GM23338 (cell line): Measurements from ENCODE around the gene VSTM2B. TPM values are rescaled to one million over a fixed set of nuclear protein-coding genes. Genes with fewer than 3 reads are reported as not detected.

Experiments
- ATAC-seq: fragments of 200-7000 bp; cut with Tn5 transposase; 3 replicates; pipeline ENCODE4 v1.9.1; 2020
- DNase-seq: peaks from one replicate; pipeline ENCODE4 v3.0.0-alpha.2; 2015; ENCODE audit warnings: low spot score
- H2AFZ ChIP-seq: fragments of 200-600 bp; sonication (generic); 2 replicates; pipeline ENCODE4 v1.8.0; 2016; ENCODE audit warnings: antibody characterized with exemption, mild to moderate bottlenecking, moderate library complexity
- H3F3A ChIP-seq: fragments of 200-600 bp; sonication (generic); replicated peaks from 2 replicates; pipeline ENCODE4 v1.8.0; 2017; ENCODE audit warnings: antibody characterized with exemption, mixed run types, low read depth
- H3K27ac ChIP-seq: fragments of 200-600 bp; sonication (generic); 2 replicates; pipeline ENCODE4 v1.6.1; 2016; ENCODE audit warnings: low read depth
- H3K27me3 ChIP-seq: fragments of 200-600 bp; sonication (generic); 2 replicates; pipeline ENCODE4 v1.8.0; 2016; ENCODE audit warnings: mild to moderate bottlenecking, mixed run types, moderate library complexity; ENCODE audit not compliant: insufficient read depth
- H3K36me3 ChIP-seq: fragments of 200-600 bp; sonication (generic); 2 replicates; pipeline ENCODE4 v1.8.0; 2016; ENCODE audit warnings: mild to moderate bottlenecking; ENCODE audit not compliant: insufficient read depth
- H3K4me1 ChIP-seq: fragments of 200-600 bp; sonication (generic); 2 replicates; pipeline ENCODE4 v1.8.0; 2016; ENCODE audit warnings: mild to moderate bottlenecking, moderate library complexity; ENCODE audit not compliant: insufficient read depth
- H3K4me2 ChIP-seq: fragments of 200-600 bp; sonication (generic); 2 replicates; pipeline ENCODE4 v1.7.1; 2017; ENCODE audit warnings: mixed run types
- H3K4me3 ChIP-seq: fragments of 200-600 bp; sonication (generic); 2 replicates; pipeline ENCODE4 v1.6.1; 2016; ENCODE audit warnings: mixed run types
- H3K79me2 ChIP-seq: fragments of 200-600 bp; sonication (generic); replicated peaks from 2 replicates; pipeline ENCODE4 v1.8.0; 2017; ENCODE audit warnings: mild to moderate bottlenecking; ENCODE audit not compliant: insufficient read depth
- H3K9me2 ChIP-seq: fragments of 200-600 bp; sonication (generic); 2 replicates; pipeline ENCODE4 v1.8.0; 2017; ENCODE audit not compliant: insufficient read depth
- H4K20me1 ChIP-seq: fragments of 200-600 bp; sonication (generic); replicated peaks from 2 replicates; pipeline ENCODE4 v1.8.0; 2017; ENCODE audit warnings: mild to moderate bottlenecking; ENCODE audit not compliant: insufficient read depth
- H3K27ac Mint-ChIP-seq: 2 replicates; pipeline ENCODE4 v1.8.0; 2020; ENCODE audit warnings: inconsistent platforms, mild to moderate bottlenecking, moderate library complexity, mixed read lengths
- H3K27me3 Mint-ChIP-seq: 3 replicates; pipeline ENCODE4 v1.8.0; 2022; ENCODE audit warnings: low read depth, mild to moderate bottlenecking, moderate library complexity, mixed read lengths, inconsistent platforms; ENCODE audit not compliant: insufficient read depth, poor library complexity
- H3K36me3 Mint-ChIP-seq: 3 replicates; pipeline ENCODE4 v1.8.0; 2021; ENCODE audit warnings: low read depth, mild to moderate bottlenecking, inconsistent platforms, moderate library complexity, mixed read lengths
- H3K4me1 Mint-ChIP-seq: 3 replicates; pipeline ENCODE4 v1.8.0; 2020; ENCODE audit warnings: mild to moderate bottlenecking, inconsistent platforms, mixed read lengths
- H3K4me3 Mint-ChIP-seq: 3 replicates; pipeline ENCODE4 v1.8.0; 2021; ENCODE audit warnings: moderate library complexity, mild to moderate bottlenecking, inconsistent platforms, mixed read lengths
- H3K9me3 Mint-ChIP-seq: 3 replicates; pipeline ENCODE4 v1.8.0; 2020; ENCODE audit warnings: moderate library complexity, mild to moderate bottlenecking, inconsistent platforms, mixed read lengths
- CREB1 ChIP-seq: fragments of 250-450 bp; sonication (Bioruptor Pico); IDR thresholded peaks from 2 replicates; pipeline ENCODE4 v1.5.0; 2020; ENCODE audit warnings: low read depth, mild to moderate bottlenecking, moderate library complexity
- EZH2 ChIP-seq: fragments of 200-600 bp; sonication (generic); IDR thresholded peaks from one replicate; pipeline ENCODE4 v1.8.0; 2017; ENCODE audit warnings: antibody characterized with exemption, mild to moderate bottlenecking, low read depth; ENCODE audit not compliant: unreplicated experiment
- EZH2phosphoT487 ChIP-seq: fragments of 200-600 bp; sonication (generic); IDR thresholded peaks from one replicate; pipeline ENCODE4 v1.8.1; 2018; ENCODE audit warnings: antibody characterized with exemption; ENCODE audit not compliant: unreplicated experiment
- JUNB ChIP-seq: IDR thresholded peaks from one replicate; pipeline ENCODE4 v1.6.1; 2016; ENCODE audit warnings: antibody characterized with exemption; ENCODE audit not compliant: unreplicated experiment
- NANOG ChIP-seq: IDR thresholded peaks from 2 replicates; pipeline ENCODE4 v1.6.1; 2016; ENCODE audit warnings: antibody characterized with exemption, borderline replicate concordance
- POLR2AphosphoS5 ChIP-seq: IDR thresholded peaks from 2 replicates; pipeline ENCODE4 v1.6.1; 2016; ENCODE audit warnings: antibody characterized with exemption, low read depth
- STAT1 ChIP-seq: IDR thresholded peaks from one replicate; pipeline ENCODE4 v1.6.1; 2016; ENCODE audit warnings: antibody characterized with exemption; ENCODE audit not compliant: unreplicated experiment
- ZNF114 ChIP-seq: fragments of 250-450 bp; sonication (Bioruptor Pico); IDR thresholded peaks from 2 replicates; pipeline ENCODE4 v1.5.0; 2020; ENCODE audit warnings: mild to moderate bottlenecking, moderate library complexity
- ZNF331 ChIP-seq: fragments of 250-450 bp; sonication (Bioruptor Pico); IDR thresholded peaks from 2 replicates; pipeline ENCODE4 v1.5.0; 2020; ENCODE audit warnings: low read depth, mild to moderate bottlenecking, moderate library complexity
- polyA plus RNA-seq: library from polyadenylated mRNA; unstranded; fragments of >200 nt; fragmentation: Nextera tagmentation; extraction: Ambion mirVana; gene quantifications from 2 replicates; pipeline ENCODE4 v1.2.1, GENCODE V29; 2016
- total RNA-seq: library from RNA; depleted of rRNA; stranded (reverse); fragments of >200 nt; shearing (Covaris generic); gene quantifications from 2 replicates; pipeline ENCODE4 v1.2.3, GENCODE V29; 2014
- TF ChIP-seq, protein P1 (sequence below): IDR thresholded peaks from one replicate; pipeline ENCODE4 v1.6.1; 2018; ENCODE audit warnings: antibody characterized with exemption; ENCODE audit not compliant: unreplicated experiment
- TF ChIP-seq, protein P2 (sequence below): fragments of 250-450 bp; sonication (Bioruptor Pico); IDR thresholded peaks from 2 replicates; pipeline ENCODE4 v1.5.0; 2020; ENCODE audit warnings: mild to moderate bottlenecking, moderate library complexity
- TF ChIP-seq, protein P3 (sequence below), 2 experiments: fragments of 200-600 bp in 1 of 2; sonication (generic) in 1 of 2; conservative IDR thresholded peaks; 2 replicates each; pipeline versions ENCODE4 v1.5.1 to v1.6.1; 2016 to 2017; ENCODE audit warnings: antibody characterized with exemption in 2 of 2, low read depth in 2 of 2, mild to moderate bottlenecking in 2 of 2, moderate library complexity in 1 of 2
- TF ChIP-seq, protein P4 (sequence below): IDR thresholded peaks from 2 replicates; pipeline ENCODE4 v1.6.1; 2016; ENCODE audit warnings: antibody characterized with exemption

VSTM2B gene
- total and polyA plus RNA-seq, 2 experiments from 2014 or later: 1.2 to 1.8 TPM

DNA sequence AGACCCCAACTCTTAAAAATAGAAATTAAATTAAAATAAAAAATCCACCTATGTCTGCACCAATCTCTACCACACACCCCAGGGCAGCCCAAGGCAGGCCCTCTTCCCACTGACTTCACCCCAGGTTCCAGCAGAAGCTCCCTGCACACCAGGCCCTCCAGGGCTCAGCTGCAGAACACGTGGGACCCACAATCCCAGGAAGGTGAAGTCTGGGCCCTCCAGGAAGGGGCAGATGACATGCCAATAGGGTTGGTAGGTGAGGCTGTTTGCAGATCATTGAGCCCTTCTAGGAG lies 19.2 kb upstream of the VSTM2B start:
- ATAC-seq: no peak
- Mint-ChIP-seq H3K36me3 (peaks cover 2% of the 10 kb centered on the region; the same call in 1 of the 3 replicates), H3K4me3 (no peak overlapping the region), H3K9me3 (no peaks in the 10 kb centered on the region; the same call in 1 of the 3 replicates), H3K4me1 (peaks cover 9% of the 10 kb centered on the region), H3K27ac (no peak overlapping the region), H3K27me3 (peaks cover 3% of the 10 kb centered on the region)
- H3K9me2 ChIP-seq: no peaks in the 10 kb centered on the region
- no peaks in the 10 kb centered on the region for H3F3A ChIP-seq
- no peaks in the 10 kb centered on the region for H3K36me3 ChIP-seq
- H4K20me1 ChIP-seq: no peaks in the 10 kb centered on the region
- no peak for DNase-seq
- TF ChIP-seq EZH2 (no peak), POLR2AphosphoS5 (no peak), NANOG (no peak), JUNB (no peak), ZNF331 (no peak), CREB1 (no peak), EZH2phosphoT487 (no peak), STAT1 (no peak), ZNF114 (CRISPR knock-in tag) (no peak)
- TF ChIP-seq, protein P1, sequence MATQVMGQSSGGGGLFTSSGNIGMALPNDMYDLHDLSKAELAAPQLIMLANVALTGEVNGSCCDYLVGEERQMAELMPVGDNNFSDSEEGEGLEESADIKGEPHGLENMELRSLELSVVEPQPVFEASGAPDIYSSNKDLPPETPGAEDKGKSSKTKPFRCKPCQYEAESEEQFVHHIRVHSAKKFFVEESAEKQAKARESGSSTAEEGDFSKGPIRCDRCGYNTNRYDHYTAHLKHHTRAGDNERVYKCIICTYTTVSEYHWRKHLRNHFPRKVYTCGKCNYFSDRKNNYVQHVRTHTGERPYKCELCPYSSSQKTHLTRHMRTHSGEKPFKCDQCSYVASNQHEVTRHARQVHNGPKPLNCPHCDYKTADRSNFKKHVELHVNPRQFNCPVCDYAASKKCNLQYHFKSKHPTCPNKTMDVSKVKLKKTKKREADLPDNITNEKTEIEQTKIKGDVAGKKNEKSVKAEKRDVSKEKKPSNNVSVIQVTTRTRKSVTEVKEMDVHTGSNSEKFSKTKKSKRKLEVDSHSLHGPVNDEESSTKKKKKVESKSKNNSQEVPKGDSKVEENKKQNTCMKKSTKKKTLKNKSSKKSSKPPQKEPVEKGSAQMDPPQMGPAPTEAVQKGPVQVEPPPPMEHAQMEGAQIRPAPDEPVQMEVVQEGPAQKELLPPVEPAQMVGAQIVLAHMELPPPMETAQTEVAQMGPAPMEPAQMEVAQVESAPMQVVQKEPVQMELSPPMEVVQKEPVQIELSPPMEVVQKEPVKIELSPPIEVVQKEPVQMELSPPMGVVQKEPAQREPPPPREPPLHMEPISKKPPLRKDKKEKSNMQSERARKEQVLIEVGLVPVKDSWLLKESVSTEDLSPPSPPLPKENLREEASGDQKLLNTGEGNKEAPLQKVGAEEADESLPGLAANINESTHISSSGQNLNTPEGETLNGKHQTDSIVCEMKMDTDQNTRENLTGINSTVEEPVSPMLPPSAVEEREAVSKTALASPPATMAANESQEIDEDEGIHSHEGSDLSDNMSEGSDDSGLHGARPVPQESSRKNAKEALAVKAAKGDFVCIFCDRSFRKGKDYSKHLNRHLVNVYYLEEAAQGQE: no peak
- TF ChIP-seq, protein P2, sequence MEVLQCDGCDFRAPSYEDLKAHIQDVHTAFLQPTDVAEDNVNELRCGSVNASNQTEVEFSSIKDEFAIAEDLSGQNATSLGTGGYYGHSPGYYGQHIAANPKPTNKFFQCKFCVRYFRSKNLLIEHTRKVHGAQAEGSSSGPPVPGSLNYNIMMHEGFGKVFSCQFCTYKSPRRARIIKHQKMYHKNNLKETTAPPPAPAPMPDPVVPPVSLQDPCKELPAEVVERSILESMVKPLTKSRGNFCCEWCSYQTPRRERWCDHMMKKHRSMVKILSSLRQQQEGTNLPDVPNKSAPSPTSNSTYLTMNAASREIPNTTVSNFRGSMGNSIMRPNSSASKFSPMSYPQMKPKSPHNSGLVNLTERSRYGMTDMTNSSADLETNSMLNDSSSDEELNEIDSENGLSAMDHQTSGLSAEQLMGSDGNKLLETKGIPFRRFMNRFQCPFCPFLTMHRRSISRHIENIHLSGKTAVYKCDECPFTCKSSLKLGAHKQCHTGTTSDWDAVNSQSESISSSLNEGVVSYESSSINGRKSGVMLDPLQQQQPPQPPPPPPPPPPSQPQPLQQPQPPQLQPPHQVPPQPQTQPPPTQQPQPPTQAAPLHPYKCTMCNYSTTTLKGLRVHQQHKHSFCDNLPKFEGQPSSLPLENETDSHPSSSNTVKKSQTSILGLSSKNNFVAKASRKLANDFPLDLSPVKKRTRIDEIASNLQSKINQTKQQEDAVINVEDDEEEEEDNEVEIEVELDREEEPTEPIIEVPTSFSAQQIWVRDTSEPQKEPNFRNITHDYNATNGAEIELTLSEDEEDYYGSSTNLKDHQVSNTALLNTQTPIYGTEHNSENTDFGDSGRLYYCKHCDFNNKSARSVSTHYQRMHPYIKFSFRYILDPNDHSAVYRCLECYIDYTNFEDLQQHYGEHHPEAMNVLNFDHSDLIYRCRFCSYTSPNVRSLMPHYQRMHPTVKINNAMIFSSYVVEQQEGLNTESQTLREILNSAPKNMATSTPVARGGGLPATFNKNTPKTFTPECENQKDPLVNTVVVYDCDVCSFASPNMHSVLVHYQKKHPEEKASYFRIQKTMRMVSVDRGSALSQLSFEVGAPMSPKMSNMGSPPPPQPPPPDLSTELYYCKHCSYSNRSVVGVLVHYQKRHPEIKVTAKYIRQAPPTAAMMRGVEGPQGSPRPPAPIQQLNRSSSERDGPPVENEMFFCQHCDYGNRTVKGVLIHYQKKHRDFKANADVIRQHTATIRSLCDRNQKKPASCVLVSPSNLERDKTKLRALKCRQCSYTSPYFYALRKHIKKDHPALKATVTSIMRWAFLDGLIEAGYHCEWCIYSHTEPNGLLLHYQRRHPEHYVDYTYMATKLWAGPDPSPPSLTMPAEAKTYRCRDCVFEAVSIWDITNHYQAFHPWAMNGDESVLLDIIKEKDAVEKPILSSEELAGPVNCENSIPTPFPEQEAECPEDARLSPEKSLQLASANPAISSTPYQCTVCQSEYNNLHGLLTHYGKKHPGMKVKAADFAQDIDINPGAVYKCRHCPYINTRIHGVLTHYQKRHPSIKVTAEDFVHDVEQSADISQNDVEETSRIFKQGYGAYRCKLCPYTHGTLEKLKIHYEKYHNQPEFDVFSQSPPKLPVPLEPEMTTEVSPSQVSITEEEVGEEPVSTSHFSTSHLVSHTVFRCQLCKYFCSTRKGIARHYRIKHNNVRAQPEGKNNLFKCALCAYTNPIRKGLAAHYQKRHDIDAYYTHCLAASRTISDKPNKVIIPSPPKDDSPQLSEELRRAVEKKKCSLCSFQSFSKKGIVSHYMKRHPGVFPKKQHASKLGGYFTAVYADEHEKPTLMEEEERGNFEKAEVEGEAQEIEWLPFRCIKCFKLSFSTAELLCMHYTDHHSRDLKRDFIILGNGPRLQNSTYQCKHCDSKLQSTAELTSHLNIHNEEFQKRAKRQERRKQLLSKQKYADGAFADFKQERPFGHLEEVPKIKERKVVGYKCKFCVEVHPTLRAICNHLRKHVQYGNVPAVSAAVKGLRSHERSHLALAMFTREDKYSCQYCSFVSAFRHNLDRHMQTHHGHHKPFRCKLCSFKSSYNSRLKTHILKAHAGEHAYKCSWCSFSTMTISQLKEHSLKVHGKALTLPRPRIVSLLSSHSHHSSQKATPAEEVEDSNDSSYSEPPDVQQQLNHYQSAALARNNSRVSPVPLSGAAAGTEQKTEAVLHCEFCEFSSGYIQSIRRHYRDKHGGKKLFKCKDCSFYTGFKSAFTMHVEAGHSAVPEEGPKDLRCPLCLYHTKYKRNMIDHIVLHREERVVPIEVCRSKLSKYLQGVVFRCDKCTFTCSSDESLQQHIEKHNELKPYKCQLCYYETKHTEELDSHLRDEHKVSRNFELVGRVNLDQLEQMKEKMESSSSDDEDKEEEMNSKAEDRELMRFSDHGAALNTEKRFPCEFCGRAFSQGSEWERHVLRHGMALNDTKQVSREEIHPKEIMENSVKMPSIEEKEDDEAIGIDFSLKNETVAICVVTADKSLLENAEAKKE (CRISPR knock-in tag): no peak
- TF ChIP-seq, protein P3, sequence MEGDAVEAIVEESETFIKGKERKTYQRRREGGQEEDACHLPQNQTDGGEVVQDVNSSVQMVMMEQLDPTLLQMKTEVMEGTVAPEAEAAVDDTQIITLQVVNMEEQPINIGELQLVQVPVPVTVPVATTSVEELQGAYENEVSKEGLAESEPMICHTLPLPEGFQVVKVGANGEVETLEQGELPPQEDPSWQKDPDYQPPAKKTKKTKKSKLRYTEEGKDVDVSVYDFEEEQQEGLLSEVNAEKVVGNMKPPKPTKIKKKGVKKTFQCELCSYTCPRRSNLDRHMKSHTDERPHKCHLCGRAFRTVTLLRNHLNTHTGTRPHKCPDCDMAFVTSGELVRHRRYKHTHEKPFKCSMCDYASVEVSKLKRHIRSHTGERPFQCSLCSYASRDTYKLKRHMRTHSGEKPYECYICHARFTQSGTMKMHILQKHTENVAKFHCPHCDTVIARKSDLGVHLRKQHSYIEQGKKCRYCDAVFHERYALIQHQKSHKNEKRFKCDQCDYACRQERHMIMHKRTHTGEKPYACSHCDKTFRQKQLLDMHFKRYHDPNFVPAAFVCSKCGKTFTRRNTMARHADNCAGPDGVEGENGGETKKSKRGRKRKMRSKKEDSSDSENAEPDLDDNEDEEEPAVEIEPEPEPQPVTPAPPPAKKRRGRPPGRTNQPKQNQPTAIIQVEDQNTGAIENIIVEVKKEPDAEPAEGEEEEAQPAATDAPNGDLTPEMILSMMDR (conservative IDR thresholded peaks at IDR 0.05; ENCODE audit: low read depth in 2 of 2): no peak
- TF ChIP-seq, protein P4, sequence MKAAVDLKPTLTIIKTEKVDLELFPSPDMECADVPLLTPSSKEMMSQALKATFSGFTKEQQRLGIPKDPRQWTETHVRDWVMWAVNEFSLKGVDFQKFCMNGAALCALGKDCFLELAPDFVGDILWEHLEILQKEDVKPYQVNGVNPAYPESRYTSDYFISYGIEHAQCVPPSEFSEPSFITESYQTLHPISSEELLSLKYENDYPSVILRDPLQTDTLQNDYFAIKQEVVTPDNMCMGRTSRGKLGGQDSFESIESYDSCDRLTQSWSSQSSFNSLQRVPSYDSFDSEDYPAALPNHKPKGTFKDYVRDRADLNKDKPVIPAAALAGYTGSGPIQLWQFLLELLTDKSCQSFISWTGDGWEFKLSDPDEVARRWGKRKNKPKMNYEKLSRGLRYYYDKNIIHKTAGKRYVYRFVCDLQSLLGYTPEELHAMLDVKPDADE: no peak
- H3K27me3 ChIP-seq: no peaks in the 10 kb centered on the region
- no peak overlapping the region for H3K4me3 ChIP-seq
- H3K4me2 ChIP-seq: no peak overlapping the region
- H2AFZ ChIP-seq: peak overlapping the region; percentile 86; the same call in 1 of the 2 replicates
- H3K4me1 ChIP-seq: peaks cover 9% of the 10 kb centered on the region; the same call in 1 of the 2 replicates
- no peaks in the 10 kb centered on the region for H3K79me2 ChIP-seq
- H3K27ac ChIP-seq: no peak overlapping the region
